ENCODE measurements around the gene TRPM6. TPM values are rescaled to one million over a fixed set of nuclear protein-coding genes. Genes with fewer than 3 reads are reported as not detected.

TRPM6 gene
- total and polyA plus RNA-seq, 2 donors from 2014 or later = 1.3 to 2.0 TPM

DNA sequence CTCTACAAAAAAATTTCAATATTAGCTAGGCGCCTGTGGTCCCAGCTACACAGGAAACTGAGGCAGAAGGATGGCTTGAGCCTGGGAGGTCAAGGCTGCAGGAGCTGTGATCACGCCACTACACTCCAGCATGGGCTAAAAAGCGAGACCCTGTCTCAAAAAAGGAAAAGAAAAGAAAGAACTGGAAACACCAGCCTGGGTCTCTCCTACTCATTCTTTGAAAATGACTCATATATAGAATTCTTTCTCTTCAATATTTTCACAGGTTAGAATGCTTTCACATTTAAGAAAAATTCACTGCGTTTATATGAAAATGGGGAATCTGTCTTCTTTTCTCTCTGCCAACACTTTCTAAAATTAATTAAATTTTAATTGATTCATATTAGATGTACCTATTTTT lies 115.6 kb downstream of the TRPM6 start:
- H3K27ac ChIP-seq (ENCODE audit: low read depth in 2 of 2, low read length in 2 of 2) = no peak overlapping the region
- no peaks in the 10 kb centered on the region for H3K27me3 ChIP-seq (ENCODE audit: control insufficient read depth, insufficient read depth, low read length)
- H3K9me3 ChIP-seq (ENCODE audit: control insufficient read depth in 2 of 3, insufficient read depth in 1 of 3, low read length in 3 of 3) = no peaks in the 10 kb centered on the region
- DNase-seq (no peak), FAIRE-seq (no peak)
- H3K36me3 ChIP-seq (ENCODE audit: control insufficient read depth in 2 of 3, insufficient read depth in 3 of 3, low read length in 3 of 3) = no peaks in the 10 kb centered on the region
- TF ChIP-seq, protein P1, sequence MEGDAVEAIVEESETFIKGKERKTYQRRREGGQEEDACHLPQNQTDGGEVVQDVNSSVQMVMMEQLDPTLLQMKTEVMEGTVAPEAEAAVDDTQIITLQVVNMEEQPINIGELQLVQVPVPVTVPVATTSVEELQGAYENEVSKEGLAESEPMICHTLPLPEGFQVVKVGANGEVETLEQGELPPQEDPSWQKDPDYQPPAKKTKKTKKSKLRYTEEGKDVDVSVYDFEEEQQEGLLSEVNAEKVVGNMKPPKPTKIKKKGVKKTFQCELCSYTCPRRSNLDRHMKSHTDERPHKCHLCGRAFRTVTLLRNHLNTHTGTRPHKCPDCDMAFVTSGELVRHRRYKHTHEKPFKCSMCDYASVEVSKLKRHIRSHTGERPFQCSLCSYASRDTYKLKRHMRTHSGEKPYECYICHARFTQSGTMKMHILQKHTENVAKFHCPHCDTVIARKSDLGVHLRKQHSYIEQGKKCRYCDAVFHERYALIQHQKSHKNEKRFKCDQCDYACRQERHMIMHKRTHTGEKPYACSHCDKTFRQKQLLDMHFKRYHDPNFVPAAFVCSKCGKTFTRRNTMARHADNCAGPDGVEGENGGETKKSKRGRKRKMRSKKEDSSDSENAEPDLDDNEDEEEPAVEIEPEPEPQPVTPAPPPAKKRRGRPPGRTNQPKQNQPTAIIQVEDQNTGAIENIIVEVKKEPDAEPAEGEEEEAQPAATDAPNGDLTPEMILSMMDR (IDR thresholded peaks at IDR 0.05; ENCODE audit: borderline replicate concordance, extremely low read depth, insufficient read depth) = no peak
- intact Hi-C loops (cut with DNase I) = no loop called here
- no peak overlapping the region for H3K4me3 ChIP-seq (ENCODE audit: low read length in 3 of 3)
- H3K4me1 ChIP-seq (ENCODE audit: control insufficient read depth in 2 of 3, insufficient read depth in 2 of 3, low read depth in 1 of 3, low read length in 3 of 3) = no peaks in the 10 kb centered on the region
- H3K9ac ChIP-seq (ENCODE audit: low read length in 3 of 3) = no peak overlapping the region

DNA sequence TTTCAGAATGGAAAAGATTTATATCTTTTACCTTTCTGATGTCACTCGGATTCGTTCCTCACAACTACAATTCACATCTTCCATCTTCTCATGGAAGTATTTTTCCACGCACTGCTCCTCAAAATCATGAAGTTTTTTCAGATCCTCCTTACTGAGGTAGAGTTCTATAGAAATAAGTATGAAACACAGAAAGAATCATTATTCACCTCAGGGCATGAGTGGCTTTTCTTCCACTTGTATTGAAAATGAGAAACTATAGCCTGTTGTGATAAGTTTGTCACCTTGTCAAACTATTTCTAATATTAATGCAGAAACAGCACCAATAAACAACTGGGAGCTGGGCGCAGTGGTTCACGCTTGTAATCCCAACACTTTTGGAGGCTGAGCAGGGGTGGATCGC lies 116.0 kb downstream of the TRPM6 start:
- H3K9me3 ChIP-seq (ENCODE audit: control insufficient read depth in 2 of 3, insufficient read depth in 1 of 3, low read length in 3 of 3) = no peaks in the 10 kb centered on the region
- intact Hi-C loops (cut with DNase I) = no loop called here
- H3K9ac ChIP-seq (ENCODE audit: low read length in 3 of 3) = no peak overlapping the region
- H3K4me3 ChIP-seq (ENCODE audit: low read length in 3 of 3) = no peak overlapping the region
- no peak overlapping the region for H3K27ac ChIP-seq (ENCODE audit: low read depth in 2 of 2, low read length in 2 of 2)
- TF ChIP-seq, protein P1 (IDR thresholded peaks at IDR 0.05; ENCODE audit: borderline replicate concordance, extremely low read depth, insufficient read depth) = no peak
- H3K36me3 ChIP-seq (ENCODE audit: control insufficient read depth in 2 of 3, insufficient read depth in 3 of 3, low read length in 3 of 3) = no peaks in the 10 kb centered on the region
- no peaks in the 10 kb centered on the region for H3K4me1 ChIP-seq (ENCODE audit: control insufficient read depth in 2 of 3, insufficient read depth in 2 of 3, low read depth in 1 of 3, low read length in 3 of 3)
- H3K27me3 ChIP-seq (ENCODE audit: control insufficient read depth, insufficient read depth, low read length) = no peaks in the 10 kb centered on the region
- DNase-seq (no peak), FAIRE-seq (no peak)

DNA sequence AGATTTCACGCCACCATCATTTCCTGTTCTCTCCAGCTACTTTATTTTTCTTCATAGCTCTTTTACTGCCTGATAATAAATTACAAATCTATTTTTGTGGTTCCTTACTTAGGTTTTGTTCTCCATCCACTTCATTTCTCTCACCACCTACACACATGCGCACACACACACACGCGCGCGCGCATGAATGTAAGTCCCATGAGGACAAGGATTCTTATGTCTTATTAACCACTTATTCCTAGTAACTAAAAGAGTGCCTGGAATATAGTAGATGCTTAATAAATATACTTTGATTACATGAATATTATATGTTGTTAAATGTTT lies 116.5 kb downstream of the TRPM6 start:
- no peaks in the 10 kb centered on the region for H3K4me1 ChIP-seq (ENCODE audit: control insufficient read depth in 2 of 3, insufficient read depth in 2 of 3, low read depth in 1 of 3, low read length in 3 of 3)
- TF ChIP-seq, protein P1 (IDR thresholded peaks at IDR 0.05; ENCODE audit: borderline replicate concordance, extremely low read depth, insufficient read depth) = no peak
- H3K9ac ChIP-seq (ENCODE audit: low read length in 3 of 3) = no peak overlapping the region
- no peaks in the 10 kb centered on the region for H3K36me3 ChIP-seq (ENCODE audit: control insufficient read depth in 2 of 3, insufficient read depth in 3 of 3, low read length in 3 of 3)
- H3K9me3 ChIP-seq (ENCODE audit: control insufficient read depth in 2 of 3, insufficient read depth in 1 of 3, low read length in 3 of 3) = no peaks in the 10 kb centered on the region
- intact Hi-C loops (cut with DNase I) = no loop called here
- no peak overlapping the region for H3K4me3 ChIP-seq (ENCODE audit: low read length in 3 of 3)
- no peak for FAIRE-seq
- no peaks in the 10 kb centered on the region for H3K27me3 ChIP-seq (ENCODE audit: control insufficient read depth, insufficient read depth, low read length)
- DNase-seq = no peak
- no peak overlapping the region for H3K27ac ChIP-seq (ENCODE audit: low read depth in 2 of 2, low read length in 2 of 2)

DNA sequence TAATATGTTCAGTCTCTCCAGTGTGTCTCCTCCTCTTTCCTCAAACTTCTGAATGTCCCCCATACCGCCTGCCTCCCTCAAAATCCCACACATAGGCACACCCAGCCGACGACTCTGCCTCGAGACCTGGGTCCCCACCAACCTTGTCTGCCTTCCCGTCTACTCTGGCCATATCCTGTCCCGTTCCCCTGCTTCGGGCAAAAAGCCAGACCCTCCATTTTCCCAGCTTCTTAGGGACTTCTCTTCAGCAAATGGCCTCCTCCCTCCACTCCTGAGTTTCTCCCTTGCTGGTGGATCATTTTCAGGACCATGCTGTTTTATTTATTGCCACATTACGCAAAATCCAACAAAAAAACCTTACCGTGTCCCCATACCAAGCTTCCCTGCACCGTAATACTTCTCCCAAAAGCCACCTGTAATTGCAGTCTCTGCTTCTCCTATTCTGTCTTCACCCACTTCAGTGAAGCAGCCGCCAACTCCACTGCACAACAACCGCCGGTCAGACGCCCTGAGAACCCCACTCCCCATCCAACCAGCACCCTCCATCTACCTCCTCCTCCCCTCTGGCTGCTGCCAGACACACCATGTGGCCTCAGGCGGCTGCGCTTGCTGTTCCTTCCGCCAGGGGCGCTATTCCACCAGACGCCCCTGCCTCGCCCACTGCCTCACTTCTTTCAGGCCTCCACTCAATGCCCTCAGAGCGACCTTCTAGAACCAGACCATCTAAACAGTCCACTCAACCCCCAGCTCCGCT lies 117.0 kb downstream of the TRPM6 start:
- Histone ChIP-seq H3K4me3 (ENCODE audit: low read length in 3 of 3) (no peak overlapping the region), H3K27ac (ENCODE audit: low read depth in 2 of 2, low read length in 2 of 2) (no peak overlapping the region), H3K4me1 (ENCODE audit: control insufficient read depth in 2 of 3, insufficient read depth in 2 of 3, low read depth in 1 of 3, low read length in 3 of 3) (no peaks in the 10 kb centered on the region), H3K9me3 (ENCODE audit: control insufficient read depth in 2 of 3, insufficient read depth in 1 of 3, low read length in 3 of 3) (no peaks in the 10 kb centered on the region), H3K27me3 (ENCODE audit: control insufficient read depth, insufficient read depth, low read length) (no peaks in the 10 kb centered on the region), H3K36me3 (ENCODE audit: control insufficient read depth in 2 of 3, insufficient read depth in 3 of 3, low read length in 3 of 3) (no peaks in the 10 kb centered on the region), H3K9ac (ENCODE audit: low read length in 3 of 3) (no peak overlapping the region)
- intact Hi-C loops (cut with DNase I) = no loop called here
- TF ChIP-seq, protein P1 (IDR thresholded peaks at IDR 0.05; ENCODE audit: borderline replicate concordance, extremely low read depth, insufficient read depth) = peak; percentile 22
- DNase-seq (peak in 1 of 5 donors; percentile 12), FAIRE-seq (no peak)
